Pons (tissue), 1 donor: Measurements from ENCODE around the gene POLDIP2.

Experiments
- DNase-seq: peaks from one replicate; pipeline ENCODE4 v3.0.0-alpha.2; 2016; ENCODE audit warnings: low spot score

The POLDIP2 gene, protein sequence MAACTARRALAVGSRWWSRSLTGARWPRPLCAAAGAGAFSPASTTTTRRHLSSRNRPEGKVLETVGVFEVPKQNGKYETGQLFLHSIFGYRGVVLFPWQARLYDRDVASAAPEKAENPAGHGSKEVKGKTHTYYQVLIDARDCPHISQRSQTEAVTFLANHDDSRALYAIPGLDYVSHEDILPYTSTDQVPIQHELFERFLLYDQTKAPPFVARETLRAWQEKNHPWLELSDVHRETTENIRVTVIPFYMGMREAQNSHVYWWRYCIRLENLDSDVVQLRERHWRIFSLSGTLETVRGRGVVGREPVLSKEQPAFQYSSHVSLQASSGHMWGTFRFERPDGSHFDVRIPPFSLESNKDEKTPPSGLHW

DNA sequence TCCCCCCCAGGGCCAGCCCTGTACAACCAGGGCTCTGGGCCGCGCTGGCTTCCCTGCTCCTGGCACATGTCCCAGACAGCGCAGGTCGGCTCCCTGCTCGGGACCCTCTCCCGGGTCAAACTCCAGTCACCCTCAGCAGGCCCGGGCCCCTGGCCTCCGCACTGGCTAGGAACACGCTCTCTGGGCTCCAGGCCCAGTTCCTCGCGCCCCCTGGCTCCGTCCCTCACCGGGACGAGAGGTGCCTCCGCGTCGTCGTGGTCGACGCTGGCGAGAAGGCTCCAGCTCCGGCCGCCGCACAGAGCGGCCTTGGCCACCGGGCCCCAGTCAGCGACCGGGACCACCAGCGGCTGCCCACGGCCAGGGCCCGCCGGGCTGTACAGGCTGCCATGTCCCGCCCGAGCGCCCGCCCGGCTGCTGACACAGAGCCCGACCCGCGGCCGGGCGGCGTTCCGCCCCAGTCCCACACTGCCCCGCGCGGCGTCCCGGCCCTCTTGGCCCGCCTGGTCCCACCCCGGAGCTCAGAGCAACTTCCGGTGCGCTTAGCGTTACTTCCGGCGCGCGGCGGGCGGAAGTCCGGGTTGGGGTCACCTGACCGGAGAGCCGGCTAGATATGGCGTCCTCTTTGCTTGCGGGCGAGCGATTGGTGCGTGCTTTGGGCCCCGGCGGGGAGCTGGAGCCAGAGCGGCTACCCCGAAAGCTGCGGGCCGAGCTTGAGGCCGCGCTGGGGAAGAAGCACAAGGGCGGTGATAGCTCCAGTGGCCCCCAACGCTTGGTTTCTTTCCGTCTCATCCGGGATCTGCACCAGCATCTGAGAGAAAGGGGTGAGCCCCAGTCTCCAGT is at the start of gene POLDIP2:
Gene POLDIP2 (minus strand): TSS at position 467 of the 840 bp plus-strand sequence. CDS start 79 bp downstream, at position 388.
- DNase-seq, result peak; percentile 89

DNA sequence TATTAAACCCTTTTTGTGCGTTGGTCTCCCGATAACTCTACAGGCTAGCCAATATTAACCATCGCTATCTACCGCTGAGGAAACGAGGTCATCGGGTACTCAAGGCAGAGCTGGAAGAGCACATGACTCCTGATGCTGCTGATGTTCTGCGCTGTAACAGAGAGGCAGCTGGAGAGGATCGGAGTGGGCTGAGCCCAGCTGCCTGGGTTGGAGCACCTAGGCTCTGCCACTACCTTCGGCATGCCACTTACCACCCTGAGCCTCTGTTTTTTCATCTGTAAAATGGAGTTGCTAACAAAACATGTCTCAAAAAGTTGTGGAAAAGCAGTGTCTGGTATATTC is 49.1 kb upstream of the POLDIP2 start:
- DNase-seq, result no peak

DNA sequence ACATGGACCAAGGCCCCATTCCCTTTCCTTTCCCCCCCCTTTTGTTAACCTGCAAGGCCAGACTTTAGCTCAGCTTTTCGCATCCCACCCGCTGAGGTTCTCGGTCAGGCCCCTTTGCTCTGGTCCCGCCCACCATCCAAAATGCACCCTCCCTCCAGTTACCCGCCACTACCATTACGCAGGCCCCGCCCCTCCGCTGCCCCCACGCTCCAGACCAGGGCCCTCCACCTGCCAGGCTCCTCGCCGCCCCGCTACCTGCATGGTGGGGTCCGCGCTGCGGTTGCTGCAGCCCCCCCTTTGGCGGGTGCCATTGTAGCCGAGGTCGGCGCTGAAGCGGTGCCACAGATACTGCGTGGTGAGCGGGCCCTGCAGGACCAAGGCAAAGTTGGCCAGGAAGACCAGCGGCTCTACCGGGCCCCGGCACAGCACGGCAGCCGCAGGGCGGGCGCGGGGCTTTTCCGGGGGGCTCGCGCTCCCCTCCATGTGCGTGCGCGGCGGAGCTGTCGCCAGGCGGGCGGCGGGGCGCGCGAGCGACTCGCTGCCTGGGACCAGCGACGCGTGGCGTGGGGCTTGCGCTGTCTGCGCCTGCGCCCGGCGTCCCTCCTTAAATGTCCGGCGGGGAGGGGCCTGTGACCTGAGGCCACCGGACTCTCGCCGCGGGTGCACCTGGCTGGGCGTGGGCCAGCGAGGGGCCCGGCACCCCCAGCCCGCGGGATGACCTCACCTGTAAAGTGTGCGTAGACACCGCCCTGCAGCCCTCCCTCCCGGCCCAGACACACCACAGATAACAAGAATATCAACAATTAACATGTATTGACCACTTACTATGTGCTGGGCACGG is 48.5 kb upstream of the POLDIP2 start, which contains the start of gene SLC46A1:
Gene SLC46A1 (minus strand): TSS at position 581 of the 841 bp plus-strand sequence. CDS start 98 bp downstream, at position 483.
- no peak for DNase-seq

DNA sequence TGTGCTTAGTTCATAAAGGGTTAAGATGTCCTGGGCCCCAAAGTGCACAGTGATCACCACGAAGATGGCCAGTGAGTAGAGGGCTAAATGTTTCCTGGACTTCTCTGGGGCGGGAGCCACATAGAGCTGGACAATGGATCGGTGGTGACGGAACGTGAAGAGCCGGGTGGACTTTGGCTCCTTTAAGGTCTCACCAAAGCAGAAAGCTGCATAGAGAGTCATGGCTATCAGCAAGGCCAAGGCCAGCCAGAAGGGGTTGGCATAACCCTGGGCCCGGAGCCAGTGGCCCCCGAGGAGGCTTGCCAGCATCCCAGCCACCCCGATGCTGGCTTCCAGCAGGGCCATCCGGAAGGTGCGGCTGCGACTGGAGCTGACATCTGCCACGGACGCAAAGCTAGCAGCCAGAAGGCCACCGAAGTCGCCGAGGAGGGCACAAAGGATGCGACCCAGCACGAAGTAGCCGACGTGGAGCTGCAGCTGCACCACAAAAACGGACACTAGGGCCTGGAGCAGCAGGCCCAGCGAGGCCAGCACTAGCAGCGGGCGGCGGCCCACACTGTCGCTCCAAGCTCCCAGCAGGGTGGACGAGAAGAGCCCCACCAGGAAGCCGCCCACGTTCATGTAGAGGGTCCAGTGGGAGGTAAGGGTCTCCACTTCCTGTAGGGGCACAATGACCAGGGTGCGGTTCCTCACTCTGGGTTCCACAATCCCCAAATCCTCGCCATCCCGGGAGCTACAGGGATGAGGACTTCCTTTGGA is 47.7 kb upstream of the POLDIP2 start:
- DNase-seq, result no peak

DNA sequence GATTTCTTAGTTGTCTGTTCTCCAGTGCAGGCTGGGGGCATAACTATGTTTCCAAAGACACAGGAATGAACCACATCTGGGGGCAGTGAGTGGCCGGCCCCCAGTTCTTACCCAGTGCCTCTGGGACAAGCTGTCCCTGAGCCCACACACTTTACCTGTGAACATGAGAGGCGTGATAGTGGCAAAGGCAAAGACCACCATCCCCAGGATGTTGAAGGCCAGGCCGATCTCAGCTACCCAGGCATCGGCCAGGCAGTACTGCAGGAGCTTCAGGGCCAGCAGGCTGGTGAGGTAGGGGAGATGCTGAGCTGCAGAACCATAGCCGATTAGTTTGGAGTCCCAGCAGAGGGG is 47.1 kb upstream of the POLDIP2 start:
- no peak for DNase-seq

DNA sequence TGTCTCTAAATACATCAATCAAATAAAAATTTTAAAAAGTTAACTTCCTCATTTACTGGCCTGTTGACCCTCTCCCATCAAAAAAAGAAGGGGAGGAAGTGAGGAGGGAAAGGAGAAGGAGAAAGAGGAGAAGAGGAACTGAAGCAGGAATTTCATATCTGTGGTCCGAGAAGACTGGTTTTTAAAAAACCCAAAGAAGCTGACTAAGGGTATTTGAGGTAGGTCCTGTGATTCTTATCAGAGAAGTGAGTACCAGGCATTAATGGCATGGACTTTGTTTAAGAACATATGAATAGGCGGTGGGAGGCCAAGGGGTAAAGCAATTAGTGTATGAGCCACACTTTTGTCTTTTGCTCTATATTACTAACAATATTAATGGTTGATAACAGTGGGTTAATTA is 46.7 kb upstream of the POLDIP2 start:
- peak; percentile 53 for DNase-seq

DNA sequence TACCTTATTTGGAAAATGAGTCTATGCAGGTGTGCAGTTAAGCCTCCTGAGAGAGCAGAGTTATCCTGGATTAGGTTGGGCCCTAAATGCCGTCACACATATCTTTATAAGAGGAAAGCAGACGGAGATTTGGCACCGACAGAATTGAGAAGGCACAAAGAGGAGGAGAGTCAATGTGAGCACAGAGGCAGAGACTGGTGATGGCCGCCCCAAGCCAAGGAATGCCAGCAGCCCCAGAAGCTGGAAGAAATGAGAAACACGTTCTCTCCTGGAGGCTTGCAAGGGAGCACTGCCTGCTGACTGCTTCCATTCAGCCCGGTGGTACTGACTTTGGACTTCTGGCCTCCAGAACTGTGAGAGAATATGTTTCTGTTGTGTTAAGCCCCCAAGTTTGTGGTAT is 45.5 kb upstream of the POLDIP2 start:
- no peak for DNase-seq

DNA sequence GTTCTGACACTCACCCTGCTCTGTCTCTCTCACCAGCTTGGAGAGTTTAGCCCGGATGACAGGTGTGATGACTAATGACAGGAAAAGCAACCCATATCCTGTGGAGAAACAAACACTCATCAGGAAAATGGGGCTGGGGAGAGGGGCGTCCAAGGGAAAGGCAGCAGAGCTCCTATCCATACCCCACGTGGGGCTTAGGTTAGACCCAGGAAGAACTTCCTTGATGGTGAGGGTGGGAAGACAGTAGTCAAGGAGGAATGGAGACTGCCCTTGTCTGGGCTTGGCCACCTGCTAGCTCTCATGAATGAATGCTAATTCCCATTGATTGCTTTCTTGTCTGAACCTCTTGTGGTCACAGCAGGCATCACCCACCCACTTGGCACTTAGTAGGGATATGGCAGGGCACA is 44.9 kb upstream of the POLDIP2 start:
- DNase-seq, result no peak

DNA sequence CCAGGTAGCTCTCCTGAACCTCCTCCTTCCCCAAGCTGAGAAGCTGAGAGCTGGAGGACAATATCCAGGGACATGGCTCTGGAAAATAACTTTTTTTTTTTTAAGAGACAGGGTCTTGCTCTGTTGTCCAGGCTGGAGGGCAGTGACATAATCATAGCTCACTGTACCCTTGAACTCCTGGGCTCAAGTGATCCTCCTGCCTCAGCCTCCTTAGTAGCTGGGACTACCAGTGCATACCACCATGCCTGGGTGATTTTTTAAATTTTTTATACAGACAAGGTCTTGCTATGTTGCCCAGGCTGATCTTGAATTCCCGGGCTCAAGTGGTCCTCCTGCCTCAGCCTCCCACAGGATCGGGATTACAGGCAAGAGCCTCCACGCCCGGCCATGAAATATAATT is 42.5 kb upstream of the POLDIP2 start:
- no peak for DNase-seq

DNA sequence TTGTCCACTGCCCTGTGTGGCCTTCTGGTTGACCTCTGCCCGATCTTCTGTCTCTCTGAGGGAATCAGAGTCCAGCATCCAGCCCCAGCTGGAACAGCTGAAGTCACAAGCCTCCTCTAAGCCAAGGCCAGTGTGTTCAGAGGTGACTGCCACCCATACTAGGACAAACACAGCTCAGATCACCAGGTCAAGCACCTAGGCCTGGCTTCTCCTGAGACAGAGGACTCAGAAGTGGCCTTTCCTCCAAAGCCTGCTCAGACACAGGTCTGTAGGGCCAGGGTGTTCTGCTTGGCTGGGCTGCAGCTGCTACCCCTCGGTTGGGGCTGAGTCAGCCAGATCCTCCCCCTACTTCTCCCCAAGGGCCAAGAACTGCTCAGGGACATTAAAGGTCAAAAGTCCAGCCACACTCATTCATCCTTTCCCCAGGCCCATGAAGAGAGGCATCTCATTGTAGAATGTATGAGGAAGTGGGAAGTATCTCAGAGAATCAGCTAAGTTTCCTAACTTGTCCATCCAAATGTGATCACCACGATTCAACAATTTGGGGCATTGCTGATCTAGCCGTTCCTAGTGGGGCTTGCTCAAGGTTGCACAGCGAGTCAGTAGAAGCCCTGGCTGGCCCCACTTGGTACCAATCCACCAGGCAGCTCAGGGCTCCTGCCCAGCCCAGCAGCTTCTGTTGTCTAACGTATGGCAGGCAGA is 41.1 kb upstream of the POLDIP2 start:
- no peak for DNase-seq

DNA sequence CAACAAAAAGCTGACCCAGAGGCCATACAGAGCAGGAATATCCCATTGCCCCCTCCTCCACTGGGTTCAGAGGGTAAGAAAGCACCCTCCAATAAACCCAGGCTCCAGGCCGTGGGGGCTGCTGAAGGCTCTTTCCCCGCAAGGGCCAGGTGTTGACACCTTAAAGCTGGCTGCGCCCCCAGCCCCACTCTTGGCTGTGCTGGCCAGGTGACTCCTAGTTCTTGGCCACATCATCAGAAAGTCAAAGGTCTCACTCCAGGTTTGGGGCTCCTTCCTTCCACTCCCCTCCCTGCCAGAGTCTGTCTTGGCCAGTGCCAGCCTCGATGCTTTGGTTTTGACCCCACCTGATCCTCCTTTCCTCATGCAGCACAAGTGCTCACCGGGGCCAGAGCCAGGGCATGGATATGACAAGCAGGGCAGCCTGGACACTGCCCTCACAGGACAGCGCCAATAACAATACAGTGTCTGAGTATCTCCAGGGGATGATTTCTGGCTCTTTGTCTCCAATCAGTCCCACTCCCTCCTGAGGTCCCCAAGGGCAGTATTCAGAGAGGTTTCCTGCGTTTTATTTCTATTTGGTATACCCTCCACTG is 40.5 kb upstream of the POLDIP2 start:
- no peak for DNase-seq

DNA sequence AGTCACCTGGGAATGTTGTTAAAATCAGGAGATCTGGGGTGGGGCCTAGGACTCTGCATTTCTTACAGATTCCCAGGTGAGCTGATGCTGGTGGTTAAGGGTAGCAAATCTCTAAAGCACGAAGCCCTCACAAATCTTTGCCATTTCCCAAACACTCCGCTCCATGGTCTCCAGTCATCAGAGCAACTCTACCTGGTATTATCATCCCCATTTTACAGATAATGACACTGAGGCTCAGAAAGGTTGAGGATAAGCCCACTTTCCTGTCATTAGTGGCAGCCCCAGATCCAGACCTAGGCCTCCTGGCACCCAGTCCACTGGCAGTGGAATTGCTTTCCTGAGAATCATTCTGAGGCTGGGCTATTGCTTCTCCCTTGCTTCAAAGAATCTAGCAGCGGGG is 39.9 kb upstream of the POLDIP2 start:
- no peak for DNase-seq

DNA sequence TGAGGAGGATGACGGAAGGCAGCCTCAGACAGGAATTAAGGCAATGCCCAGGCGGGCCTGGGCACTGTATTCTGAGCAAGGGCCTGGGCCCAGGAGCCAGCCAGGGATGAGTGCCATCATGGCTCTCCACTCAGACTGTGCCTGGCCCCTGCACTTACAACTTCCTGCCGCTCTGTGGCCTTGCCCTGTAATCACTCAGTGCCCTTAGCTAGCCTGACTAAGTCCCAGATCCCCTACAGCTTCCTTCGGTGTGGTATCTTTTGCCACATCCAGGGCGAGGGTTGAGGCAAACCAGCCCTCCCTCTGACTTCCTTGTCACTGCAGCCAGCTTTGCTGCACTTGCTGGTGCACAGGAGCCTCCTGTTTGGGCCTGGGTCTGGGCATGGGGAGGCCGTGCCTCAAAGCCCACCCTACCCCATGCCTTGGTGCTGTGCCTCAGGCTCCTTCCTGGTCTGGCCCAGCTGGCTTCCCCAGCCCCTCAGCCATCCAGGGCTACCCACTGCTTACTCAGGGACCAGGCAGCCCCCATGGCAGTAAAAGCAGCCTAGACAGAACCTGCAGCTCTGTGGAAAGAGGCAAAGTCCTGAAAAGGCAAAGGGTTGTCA is 39.4 kb upstream of the POLDIP2 start:
- no peak for DNase-seq

DNA sequence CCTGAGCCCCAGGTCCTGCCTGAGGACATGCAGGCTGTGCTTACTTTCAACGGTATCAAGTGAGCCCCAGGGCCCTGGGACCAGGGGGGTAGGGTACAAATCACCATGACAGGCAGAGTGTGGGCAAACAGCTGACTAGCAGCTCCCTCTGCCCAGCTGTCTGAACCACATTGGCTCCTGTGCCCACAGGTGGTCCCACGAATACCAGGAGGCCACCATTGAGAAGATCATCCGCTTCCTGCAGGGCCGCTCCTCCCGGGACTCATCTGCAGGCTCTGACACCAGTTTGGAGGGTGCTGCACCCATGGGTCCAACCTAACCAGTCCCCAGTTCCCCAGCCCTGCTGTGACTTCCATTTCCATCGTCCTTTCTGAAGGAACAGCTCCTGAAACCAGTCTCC is 38.6 kb upstream of the POLDIP2 start:
- no peak for DNase-seq

DNA sequence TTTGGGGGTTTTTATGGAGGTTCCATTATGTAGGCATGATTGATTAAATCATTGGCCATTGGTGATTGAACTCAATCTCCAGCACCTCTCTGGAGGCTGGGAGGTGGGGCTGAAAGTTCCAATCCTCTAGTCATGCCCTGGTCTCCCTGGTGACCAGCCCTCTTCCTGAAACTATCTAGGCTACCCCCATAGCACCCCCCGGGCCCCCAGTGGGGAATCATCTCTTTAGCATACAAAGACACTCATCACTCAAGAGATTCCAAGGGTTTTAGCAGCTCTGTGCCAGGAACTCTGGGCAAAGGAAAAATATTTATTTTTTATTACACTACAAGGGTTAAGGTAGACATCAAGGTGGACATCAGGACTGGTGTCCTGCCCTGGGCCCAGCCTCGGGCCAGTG is 38.1 kb upstream of the POLDIP2 start:
- DNase-seq, result no peak

DNA sequence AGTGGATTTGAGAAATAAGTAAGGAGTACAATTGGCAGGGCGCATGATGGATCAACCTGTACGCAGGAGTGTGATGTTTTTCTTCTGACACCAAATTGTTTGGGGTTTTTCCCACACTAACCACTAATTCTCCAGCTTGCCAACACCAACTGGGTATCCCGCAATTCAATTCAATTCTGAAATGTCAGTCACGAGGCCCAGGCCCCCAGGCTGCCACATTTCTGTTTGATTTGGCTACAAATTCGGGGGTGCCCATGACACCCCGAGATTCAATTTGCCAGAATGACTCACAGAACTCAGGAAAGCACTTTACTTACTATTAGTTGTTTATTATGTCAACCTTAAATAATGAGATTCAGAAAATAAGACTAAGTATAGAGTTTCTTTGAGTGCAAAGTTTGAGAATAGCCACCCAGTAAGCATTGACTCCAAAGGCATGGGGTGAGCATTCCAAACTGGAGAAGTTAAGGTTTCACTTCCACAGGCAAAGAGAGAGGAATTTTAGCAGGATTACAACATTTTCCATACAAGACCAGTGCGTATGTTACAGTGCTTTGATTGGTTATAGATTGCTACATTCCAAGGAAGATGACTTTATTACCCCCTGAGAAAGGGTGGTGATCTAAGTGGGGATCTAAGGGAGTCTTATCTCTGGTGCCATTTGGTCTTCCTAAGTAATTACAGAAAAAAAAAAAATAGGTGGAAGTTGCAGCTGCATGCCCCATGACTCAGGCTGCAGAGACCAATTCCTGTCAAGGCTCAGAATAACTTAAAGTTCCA is 37.2 kb upstream of the POLDIP2 start:
- no peak for DNase-seq

DNA sequence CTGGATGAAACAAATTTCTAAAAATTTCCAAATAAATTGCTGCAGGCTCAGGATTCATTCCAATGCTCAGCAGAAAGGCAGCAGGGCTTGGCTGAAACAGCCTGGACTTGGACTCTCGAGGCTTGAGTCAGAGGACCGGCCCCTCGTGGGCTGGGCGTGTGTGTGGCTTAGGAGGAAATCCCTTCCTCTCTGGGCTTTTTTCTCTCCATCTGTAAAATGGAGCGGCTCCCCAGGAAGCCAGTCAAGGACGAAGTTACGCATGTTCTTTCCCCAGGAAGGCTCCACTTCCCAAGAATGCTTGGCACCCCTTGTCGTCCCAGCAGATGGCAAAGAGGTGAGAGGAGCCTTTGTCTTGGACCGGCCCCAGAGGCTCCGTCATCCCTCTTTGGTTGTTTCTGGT is 35.2 kb upstream of the POLDIP2 start:
- DNase-seq, result no peak

DNA sequence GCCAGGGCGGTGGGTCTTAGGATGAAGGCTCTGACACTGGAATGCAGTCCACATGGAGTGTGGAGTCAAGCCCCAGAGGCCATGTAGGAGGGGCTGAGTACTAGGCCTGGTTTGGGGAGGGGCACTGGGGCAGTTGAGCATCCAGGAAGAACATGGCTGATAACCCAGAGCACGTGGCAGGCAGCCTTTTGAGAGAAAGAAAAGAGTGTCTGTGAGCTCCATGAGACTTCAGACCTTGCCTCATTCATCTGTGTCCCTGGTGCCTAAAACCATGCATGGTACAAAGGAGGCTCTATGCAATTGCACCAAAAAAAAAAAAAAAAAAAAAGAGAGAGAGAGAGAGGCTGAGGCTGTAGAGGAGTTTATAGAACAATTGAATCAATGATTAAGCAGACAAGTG is 34.1 kb upstream of the POLDIP2 start:
- DNase-seq, result no peak

DNA sequence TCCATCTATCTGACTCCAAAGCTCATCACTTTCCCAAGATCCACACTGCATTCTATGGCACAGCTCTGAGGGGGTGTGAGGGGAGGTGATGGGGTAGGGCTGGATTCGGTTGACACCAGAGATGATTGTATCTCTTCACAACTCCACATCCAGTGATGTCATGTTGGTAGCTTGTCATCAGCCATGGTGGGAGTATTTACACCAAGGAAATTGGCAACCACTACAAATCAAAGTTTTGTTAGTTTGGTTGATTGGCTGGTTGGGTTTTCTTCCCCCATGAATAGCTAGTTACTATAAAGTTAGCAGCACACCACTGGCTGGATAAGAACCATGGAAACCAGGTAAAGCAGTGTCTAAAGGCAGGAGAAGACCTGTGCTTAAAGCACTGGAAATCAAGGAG is 33.7 kb upstream of the POLDIP2 start:
- no peak for DNase-seq

DNA sequence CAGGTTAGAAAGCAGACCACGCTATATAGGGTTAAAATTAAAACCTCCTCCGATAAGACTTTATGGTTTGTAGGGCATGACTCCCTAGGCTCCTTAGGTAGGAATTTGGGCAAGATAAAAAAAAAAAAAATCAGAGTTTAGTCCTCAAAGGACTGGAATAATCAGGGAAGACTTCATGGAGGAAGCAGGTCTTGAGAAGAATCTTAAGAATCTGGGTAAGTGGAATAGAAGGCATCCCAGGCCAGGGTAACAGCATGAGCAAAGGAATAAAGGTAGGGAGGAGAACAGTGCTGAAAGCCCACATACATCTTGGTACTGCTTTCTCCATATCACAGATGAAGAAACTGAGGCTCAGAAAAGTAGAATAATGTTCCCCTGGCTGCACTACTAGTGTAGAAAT is 33.2 kb upstream of the POLDIP2 start:
- no peak for DNase-seq
